GM23338 (cell line): ENCODE data around the gene OSBPL5.

Experiments
- EZH2phosphoT487 ChIP-seq: fragments of 200-600 bp; sonication (generic); IDR thresholded peaks from one replicate; pipeline ENCODE4 v1.8.1; 2018; ENCODE audit warnings: antibody characterized with exemption; ENCODE audit not compliant: unreplicated experiment
- POLR2AphosphoS5 ChIP-seq: IDR thresholded peaks from 2 replicates; pipeline ENCODE4 v1.6.1; 2016; ENCODE audit warnings: antibody characterized with exemption, low read depth
- ZNF114 ChIP-seq: fragments of 250-450 bp; sonication (Bioruptor Pico); IDR thresholded peaks from 2 replicates; pipeline ENCODE4 v1.5.0; 2020; ENCODE audit warnings: mild to moderate bottlenecking, moderate library complexity
- TF ChIP-seq, protein P1 (sequence below), 2 experiments: fragments of 200-600 bp in 1 of 2; sonication (generic) in 1 of 2; conservative IDR thresholded peaks; 2 replicates each; pipeline versions ENCODE4 v1.5.1 to v1.6.1; 2016 to 2017; ENCODE audit warnings: antibody characterized with exemption in 2 of 2, low read depth in 2 of 2, mild to moderate bottlenecking in 2 of 2, moderate library complexity in 1 of 2
- TF ChIP-seq, protein P2 (sequence below): IDR thresholded peaks from one replicate; pipeline ENCODE4 v1.6.1; 2018; ENCODE audit warnings: antibody characterized with exemption; ENCODE audit not compliant: unreplicated experiment

- TF ChIP-seq, protein P1, sequence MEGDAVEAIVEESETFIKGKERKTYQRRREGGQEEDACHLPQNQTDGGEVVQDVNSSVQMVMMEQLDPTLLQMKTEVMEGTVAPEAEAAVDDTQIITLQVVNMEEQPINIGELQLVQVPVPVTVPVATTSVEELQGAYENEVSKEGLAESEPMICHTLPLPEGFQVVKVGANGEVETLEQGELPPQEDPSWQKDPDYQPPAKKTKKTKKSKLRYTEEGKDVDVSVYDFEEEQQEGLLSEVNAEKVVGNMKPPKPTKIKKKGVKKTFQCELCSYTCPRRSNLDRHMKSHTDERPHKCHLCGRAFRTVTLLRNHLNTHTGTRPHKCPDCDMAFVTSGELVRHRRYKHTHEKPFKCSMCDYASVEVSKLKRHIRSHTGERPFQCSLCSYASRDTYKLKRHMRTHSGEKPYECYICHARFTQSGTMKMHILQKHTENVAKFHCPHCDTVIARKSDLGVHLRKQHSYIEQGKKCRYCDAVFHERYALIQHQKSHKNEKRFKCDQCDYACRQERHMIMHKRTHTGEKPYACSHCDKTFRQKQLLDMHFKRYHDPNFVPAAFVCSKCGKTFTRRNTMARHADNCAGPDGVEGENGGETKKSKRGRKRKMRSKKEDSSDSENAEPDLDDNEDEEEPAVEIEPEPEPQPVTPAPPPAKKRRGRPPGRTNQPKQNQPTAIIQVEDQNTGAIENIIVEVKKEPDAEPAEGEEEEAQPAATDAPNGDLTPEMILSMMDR (conservative IDR thresholded peaks at IDR 0.05; ENCODE audit: low read depth in 2 of 2), result no peak
- TF ChIP-seq, protein P2, sequence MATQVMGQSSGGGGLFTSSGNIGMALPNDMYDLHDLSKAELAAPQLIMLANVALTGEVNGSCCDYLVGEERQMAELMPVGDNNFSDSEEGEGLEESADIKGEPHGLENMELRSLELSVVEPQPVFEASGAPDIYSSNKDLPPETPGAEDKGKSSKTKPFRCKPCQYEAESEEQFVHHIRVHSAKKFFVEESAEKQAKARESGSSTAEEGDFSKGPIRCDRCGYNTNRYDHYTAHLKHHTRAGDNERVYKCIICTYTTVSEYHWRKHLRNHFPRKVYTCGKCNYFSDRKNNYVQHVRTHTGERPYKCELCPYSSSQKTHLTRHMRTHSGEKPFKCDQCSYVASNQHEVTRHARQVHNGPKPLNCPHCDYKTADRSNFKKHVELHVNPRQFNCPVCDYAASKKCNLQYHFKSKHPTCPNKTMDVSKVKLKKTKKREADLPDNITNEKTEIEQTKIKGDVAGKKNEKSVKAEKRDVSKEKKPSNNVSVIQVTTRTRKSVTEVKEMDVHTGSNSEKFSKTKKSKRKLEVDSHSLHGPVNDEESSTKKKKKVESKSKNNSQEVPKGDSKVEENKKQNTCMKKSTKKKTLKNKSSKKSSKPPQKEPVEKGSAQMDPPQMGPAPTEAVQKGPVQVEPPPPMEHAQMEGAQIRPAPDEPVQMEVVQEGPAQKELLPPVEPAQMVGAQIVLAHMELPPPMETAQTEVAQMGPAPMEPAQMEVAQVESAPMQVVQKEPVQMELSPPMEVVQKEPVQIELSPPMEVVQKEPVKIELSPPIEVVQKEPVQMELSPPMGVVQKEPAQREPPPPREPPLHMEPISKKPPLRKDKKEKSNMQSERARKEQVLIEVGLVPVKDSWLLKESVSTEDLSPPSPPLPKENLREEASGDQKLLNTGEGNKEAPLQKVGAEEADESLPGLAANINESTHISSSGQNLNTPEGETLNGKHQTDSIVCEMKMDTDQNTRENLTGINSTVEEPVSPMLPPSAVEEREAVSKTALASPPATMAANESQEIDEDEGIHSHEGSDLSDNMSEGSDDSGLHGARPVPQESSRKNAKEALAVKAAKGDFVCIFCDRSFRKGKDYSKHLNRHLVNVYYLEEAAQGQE, result no peak
- no peak for TF ChIP-seq POLR2AphosphoS5
- TF ChIP-seq EZH2phosphoT487, result no peak
- TF ChIP-seq ZNF114 (CRISPR knock-in tag), result no peak
These were observed 2.5 kb downstream of the OSBPL5 start for GRCh38 chr11:3162410-3163240.
